ENCODE data around the gene TCEAL9.
A peak's percentile ranks its signal among the peaks of the same experiment; 100 is the strongest.

Gene TCEAL9

GRCh38 chrX:103400931-103401330 is 44.6 kb downstream of the TCEAL9 start:
- TF ChIP-seq, protein P1, sequence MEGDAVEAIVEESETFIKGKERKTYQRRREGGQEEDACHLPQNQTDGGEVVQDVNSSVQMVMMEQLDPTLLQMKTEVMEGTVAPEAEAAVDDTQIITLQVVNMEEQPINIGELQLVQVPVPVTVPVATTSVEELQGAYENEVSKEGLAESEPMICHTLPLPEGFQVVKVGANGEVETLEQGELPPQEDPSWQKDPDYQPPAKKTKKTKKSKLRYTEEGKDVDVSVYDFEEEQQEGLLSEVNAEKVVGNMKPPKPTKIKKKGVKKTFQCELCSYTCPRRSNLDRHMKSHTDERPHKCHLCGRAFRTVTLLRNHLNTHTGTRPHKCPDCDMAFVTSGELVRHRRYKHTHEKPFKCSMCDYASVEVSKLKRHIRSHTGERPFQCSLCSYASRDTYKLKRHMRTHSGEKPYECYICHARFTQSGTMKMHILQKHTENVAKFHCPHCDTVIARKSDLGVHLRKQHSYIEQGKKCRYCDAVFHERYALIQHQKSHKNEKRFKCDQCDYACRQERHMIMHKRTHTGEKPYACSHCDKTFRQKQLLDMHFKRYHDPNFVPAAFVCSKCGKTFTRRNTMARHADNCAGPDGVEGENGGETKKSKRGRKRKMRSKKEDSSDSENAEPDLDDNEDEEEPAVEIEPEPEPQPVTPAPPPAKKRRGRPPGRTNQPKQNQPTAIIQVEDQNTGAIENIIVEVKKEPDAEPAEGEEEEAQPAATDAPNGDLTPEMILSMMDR (IDR thresholded peaks at IDR 0.05; ENCODE audit: extremely low read depth, missing control alignments) = no peak
- no peak for DNase-seq (ENCODE audit: low spot score)

- peak; percentile 52 for DNase-seq (ENCODE audit: low spot score)
- TF ChIP-seq, protein P1 (IDR thresholded peaks at IDR 0.05; ENCODE audit: extremely low read depth, missing control alignments) = no peak
Measured at GRCh38 chrX:103404231-103405008, 48.1 kb downstream of the TCEAL9 start.

- TF ChIP-seq, protein P1 (IDR thresholded peaks at IDR 0.05; ENCODE audit: extremely low read depth, missing control alignments) = no peak
- DNase-seq (ENCODE audit: low spot score) = no peak
Measured at GRCh38 chrX:103405009-103405333, 48.7 kb downstream of the TCEAL9 start.

DNA sequence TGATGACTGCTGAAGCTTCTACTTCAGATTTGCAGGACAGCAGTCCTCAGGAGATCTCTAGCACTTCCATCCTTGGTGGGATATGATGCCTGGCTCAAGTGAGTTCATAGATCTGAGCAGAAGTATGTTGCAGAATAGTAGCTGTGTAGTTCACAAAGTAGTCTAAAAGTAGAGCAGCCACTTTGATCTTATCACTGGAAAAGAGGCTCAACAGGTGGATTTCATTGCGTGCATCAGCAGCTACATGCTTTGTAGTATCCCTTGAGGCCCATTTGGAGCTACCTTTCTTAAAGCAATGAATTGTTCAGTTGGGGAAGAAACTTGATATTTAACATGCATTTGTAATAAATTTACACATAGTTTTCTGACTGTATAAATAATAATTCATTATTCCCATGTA is 50.0 kb downstream of the TCEAL9 start:
- no peak for DNase-seq (ENCODE audit: low spot score)
- TF ChIP-seq, protein P1 (IDR thresholded peaks at IDR 0.05; ENCODE audit: extremely low read depth, missing control alignments) = no peak

- no peak for DNase-seq (ENCODE audit: low spot score)
- TF ChIP-seq, protein P1 (IDR thresholded peaks at IDR 0.05; ENCODE audit: extremely low read depth, missing control alignments) = no peak
Measured at GRCh38 chrX:103407776-103408175, 51.5 kb downstream of the TCEAL9 start.

All from GM20000 (cell line).